ENCODE data around the gene CDKN2AIP.

The CDKN2AIP gene

DNA sequence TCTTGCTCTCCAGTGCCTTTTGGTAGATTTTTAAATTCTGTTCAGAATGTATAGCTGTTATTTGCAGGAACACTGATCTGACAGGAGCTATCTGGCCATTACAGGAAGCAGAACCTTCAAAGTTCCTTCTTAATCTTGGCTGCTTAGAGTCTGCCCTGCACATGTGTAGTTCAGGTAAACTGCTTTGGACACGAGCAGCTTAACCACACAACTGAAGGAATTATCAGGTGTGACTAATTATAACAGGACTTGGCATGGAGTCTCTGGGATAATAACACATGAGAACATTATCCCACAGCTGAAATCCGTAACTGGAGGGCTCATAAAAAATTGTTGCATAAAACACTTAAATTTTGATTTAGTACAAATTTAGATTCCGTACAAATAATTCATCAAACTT is 48.8 kb downstream of the CDKN2AIP start:
- TF ChIP-seq, protein P1, sequence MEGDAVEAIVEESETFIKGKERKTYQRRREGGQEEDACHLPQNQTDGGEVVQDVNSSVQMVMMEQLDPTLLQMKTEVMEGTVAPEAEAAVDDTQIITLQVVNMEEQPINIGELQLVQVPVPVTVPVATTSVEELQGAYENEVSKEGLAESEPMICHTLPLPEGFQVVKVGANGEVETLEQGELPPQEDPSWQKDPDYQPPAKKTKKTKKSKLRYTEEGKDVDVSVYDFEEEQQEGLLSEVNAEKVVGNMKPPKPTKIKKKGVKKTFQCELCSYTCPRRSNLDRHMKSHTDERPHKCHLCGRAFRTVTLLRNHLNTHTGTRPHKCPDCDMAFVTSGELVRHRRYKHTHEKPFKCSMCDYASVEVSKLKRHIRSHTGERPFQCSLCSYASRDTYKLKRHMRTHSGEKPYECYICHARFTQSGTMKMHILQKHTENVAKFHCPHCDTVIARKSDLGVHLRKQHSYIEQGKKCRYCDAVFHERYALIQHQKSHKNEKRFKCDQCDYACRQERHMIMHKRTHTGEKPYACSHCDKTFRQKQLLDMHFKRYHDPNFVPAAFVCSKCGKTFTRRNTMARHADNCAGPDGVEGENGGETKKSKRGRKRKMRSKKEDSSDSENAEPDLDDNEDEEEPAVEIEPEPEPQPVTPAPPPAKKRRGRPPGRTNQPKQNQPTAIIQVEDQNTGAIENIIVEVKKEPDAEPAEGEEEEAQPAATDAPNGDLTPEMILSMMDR (IDR thresholded peaks at IDR 0.05; ENCODE audit: low read depth, low read length, missing control alignments): no peak

DNA sequence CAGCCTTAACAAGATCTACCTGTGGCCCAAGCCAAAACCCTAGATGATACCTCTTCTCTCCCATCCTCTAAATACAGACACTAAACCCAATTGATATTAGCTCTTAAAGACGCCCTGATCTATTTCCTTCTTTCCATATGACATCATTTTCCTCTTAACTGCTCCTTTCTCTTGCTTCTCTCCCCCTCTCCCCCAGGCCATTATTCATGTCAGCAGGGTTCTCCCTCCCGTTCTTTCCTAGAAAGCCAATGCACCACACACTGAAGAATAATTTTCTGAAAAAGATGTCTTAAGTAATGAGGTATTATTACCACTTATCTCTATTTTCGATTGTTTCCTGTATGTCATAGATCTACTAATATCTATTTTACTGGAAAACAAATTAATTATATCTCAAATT is 50.7 kb downstream of the CDKN2AIP start:
- no peak overlapping the region for H3K4me3 ChIP-seq (ENCODE audit: low read depth, low read length)
- TF ChIP-seq, protein P1 (IDR thresholded peaks at IDR 0.05; ENCODE audit: low read depth, low read length, missing control alignments): no peak
- no peak for DNase-seq (ENCODE audit: low read depth)

More for the DNA sequence above, 48.8 kb downstream of the CDKN2AIP start:
- H3K4me3 ChIP-seq (ENCODE audit: low read depth, low read length): no peak overlapping the region
- DNase-seq (ENCODE audit: low read depth): no peak
